ENCODE results near the gene PGBD5. TPM values are rescaled to one million over a fixed set of nuclear protein-coding genes. Genes with fewer than 3 reads are reported as not detected.

The PGBD5 gene
- total and polyA plus RNA-seq, 9 of the 15 experiments (the other 6 are each of a cell fraction or from before 2014, with no cell fraction given): under 0.01 to 0.40 (median 0.10) TPM; not detected in 3

DNA sequence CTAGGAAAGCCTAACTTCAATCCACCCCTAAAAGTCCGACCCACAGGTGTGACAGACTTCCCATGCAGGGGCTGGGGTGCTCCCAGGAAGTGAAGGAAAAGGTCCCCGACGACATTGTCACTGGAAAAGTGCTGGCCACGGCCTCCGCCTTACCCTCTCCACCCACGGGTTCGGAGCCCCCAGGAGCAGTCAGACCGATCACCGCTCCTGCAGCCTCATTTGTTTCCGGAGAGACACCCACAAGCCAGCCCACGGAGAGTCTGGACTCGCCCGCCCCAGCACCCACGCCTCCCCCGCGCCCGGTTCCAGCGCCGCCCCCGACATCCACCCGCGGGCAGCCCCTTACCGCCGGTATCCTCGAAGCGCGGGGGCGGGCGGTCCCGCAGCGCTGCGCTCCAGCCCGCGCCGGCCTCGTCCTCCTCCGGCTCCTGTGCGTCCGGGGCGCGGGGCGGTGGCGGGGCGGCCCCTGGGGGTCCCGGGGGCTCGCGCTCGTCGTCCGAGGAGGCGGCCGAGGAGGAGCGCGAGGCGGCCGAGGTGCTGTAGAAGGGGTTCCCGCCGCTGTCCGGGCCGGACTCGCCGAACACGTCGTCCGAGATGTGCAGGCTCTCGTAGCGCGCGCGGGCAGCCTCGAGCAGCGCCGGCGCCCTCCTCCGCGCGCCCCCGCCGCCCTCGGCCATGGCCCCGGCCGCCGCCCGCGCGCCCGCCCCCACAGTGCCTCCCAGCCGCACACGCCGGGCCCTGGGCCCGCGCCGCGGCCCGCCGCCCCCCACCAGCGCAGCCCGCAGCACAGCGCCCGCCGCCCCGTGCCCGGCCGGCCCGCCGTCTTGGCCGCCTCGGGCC is 660 bp downstream of the PGBD5 start:
- no peak overlapping the region for H3K4me2 ChIP-seq (ENCODE audit: insufficient read depth, low read length)
- 31% methylated on average over 51 of the region's 108 CpGs for WGBS (ENCODE audit: insufficient coverage, low coverage, missing lambda C conversion rate)
- H3K27me3 ChIP-seq (ENCODE audit: control insufficient read depth in 2 of 2, insufficient read depth in 2 of 2, low read length in 2 of 2): peaks cover 28 to 40% of the 10 kb centered on the region in 2 experiments
- in situ Hi-C loops (cut with MboI) (no loop called here), intact Hi-C loops (cut with micrococcal nuclease) (no loop called here)
- no peaks in the 10 kb centered on the region for H3K79me2 ChIP-seq (ENCODE audit: control insufficient read depth, insufficient read depth, low read length)
- ATAC-seq (no peak), FAIRE-seq (no peak), DNase-seq (ENCODE audit: extremely low read depth in 1 of 4, low spot score in 3 of 4) (peak in 1 of 4 experiments; percentile 18)
- no peak for TF ChIP-seq HNRNPLL (IDR thresholded peaks at IDR 0.05; ENCODE audit: low read depth, low read length, poor library complexity, severe bottlenecking)
- TF ChIP-seq EGR1 (conservative IDR thresholded peaks at IDR 0.05): peak; percentile 47; the same call in 1 of the 2 replicates
- no peak for TF ChIP-seq EP300 (IDR thresholded peaks at IDR 0.05; ENCODE audit: low read length)
- no peak overlapping the region for H3K27ac ChIP-seq (ENCODE audit: extremely low read depth, low read depth, low read length)
- POLR2A ChIA-PET: interaction anchor here (0.9 kb wide), 1 partner anchor 94 kb away, joined by 4 read pairs; no protein-coding TSS in a partner anchor
- H3K4me3 ChIP-seq: no peak overlapping the region
- BruUV-seq (replicated peaks): no TSS peak
- H2AFZ ChIP-seq (ENCODE audit: low read depth, low read length): no peak overlapping the region
- no peaks in the 10 kb centered on the region for H3K36me3 ChIP-seq (ENCODE audit: control insufficient read depth, insufficient read depth, low read length)
- no peaks in the 10 kb centered on the region for H3K9me1 ChIP-seq (ENCODE audit: control insufficient read depth, insufficient read depth, low read length)
- H3K9me3 ChIP-seq (replicated peaks; ENCODE audit: control insufficient read depth, insufficient read depth, low read depth, low read length): no peaks in the 10 kb centered on the region
- no peak overlapping the region for H3K9ac ChIP-seq (ENCODE audit: insufficient read depth in 1 of 2, low read depth in 2 of 2, low read length in 2 of 2)
- CTCF ChIA-PET (ENCODE audit: low intra/inter-chr PET ratio): no interaction called here
- H4K20me1 ChIP-seq (replicated peaks; ENCODE audit: control insufficient read depth, insufficient read depth, low read length): peaks cover 10% of the 10 kb centered on the region
- H3K4me1 ChIP-seq (replicated peaks in 1 of 2; ENCODE audit: control insufficient read depth in 2 of 2, insufficient read depth in 2 of 2, low read length in 2 of 2): peaks cover 0 to 14% of the 10 kb centered on the region in 2 experiments; a peak in 2 of 5 replicates

Data from K562 (cell line).